H1 (cell line): Measurements from ENCODE around the gene SVIL. TPM values are rescaled to one million over a fixed set of nuclear protein-coding genes. Genes with fewer than 3 reads are reported as not detected.

Source experiments
- CBX5 ChIP-seq: fragments of 300-800, 300-1000 bp; sonication (generic); IDR thresholded peaks from 2 replicates; pipeline ENCODE4 v1.7.1; 2016; ENCODE audit warnings: antibody characterized with exemption, low read length, low read depth
- CHD2 ChIP-seq: IDR thresholded peaks from 2 replicates; pipeline ENCODE4 v1.6.1; 2012; ENCODE audit warnings: low read length, improper control_type of control experiment
- CHD7 ChIP-seq: fragments of 300-600 bp; sonication (generic); IDR thresholded peaks from 2 replicates; pipeline ENCODE4 v1.7.1; 2012; ENCODE audit warnings: low read length, moderate library complexity, mild to moderate bottlenecking, inconsistent platforms; ENCODE audit not compliant: insufficient replicate concordance
- CREB1 ChIP-seq: IDR thresholded peaks from 2 replicates; pipeline ENCODE4 v1.6.1; 2012; ENCODE audit warnings: inconsistent platforms
- FOSL1 ChIP-seq: IDR thresholded peaks from 2 replicates; pipeline ENCODE4 v1.6.1; 2011; ENCODE audit warnings: mild to moderate bottlenecking, low read depth, low read length, moderate library complexity; ENCODE audit not compliant: insufficient read depth
- JUN ChIP-seq: IDR thresholded peaks from 2 replicates; pipeline ENCODE4 v1.6.1; 2011; ENCODE audit warnings: low read depth, mild to moderate bottlenecking, improper control_type of control experiment, low read length
- RAD21 ChIP-seq, 2 experiments: IDR thresholded peaks in 1 of 2; conservative IDR thresholded peaks in 1 of 2; 2 replicates each; pipeline ENCODE4 v1.6.1; 2011; ENCODE audit warnings: low read depth in 2 of 2, low read length in 2 of 2, improper control_type of control experiment in 1 of 2, inconsistent platforms in 1 of 2, mild to moderate bottlenecking in 1 of 2, moderate library complexity in 1 of 2
- SP4 ChIP-seq: IDR thresholded peaks from 2 replicates; pipeline ENCODE4 v1.6.1; 2012; ENCODE audit warnings: low read length, inconsistent platforms
- polyA plus RNA-seq, 7 experiments: library from polyadenylated mRNA; depleted of rRNA in 3 of 7; stranded (reverse) in 5 of 7; unstranded in 2 of 7; fragments of >200 nt in 5 of 7; fragments of 200-250 nt in 2 of 7; gene quantifications; 1 replicate in 5 of 7; 2 replicates in 1 of 7; 4 replicates in 1 of 7; pipeline versions ENCODE4 v1.2.1 to v1.2.3, GENCODE V29; 2011 to 2013; ENCODE audit warnings: missing spikeins in 2 of 7, mixed read lengths in 2 of 7
- total RNA-seq: library from RNA; stranded (reverse); fragmentation: NEBNext Ultra II Directional; extraction: Animal tissue kit (Norgen Biotek cat#: 25700); gene quantifications from 2 replicates; pipeline ENCODE4 v1.2.1, GENCODE V29; 2021

The SVIL gene
- total and polyA plus RNA-seq, 2 of the 8 experiments (the other 6 are each of a cell fraction or from before 2014, with no cell fraction given): 4.7 to 15.4 TPM

- TF ChIP-seq CHD7: no peak
- no peak for TF ChIP-seq RAD21 (IDR thresholded peaks at IDR 0.05 in 1 of 2, conservative IDR thresholded peaks at IDR 0.05 in 1 of 2; ENCODE audit: low read depth in 2 of 2, low read length in 2 of 2)
- TF ChIP-seq SP4: no peak
- no peak for TF ChIP-seq CBX5
- no peak for TF ChIP-seq FOSL1
- TF ChIP-seq CHD2: no peak
- TF ChIP-seq CREB1: no peak
- TF ChIP-seq JUN: no peak
- TF ChIP-seq, all 59 proteins: peak for 0
Observed at GRCh38 chr10:29658984-29659965, 24.5 kb upstream of the SVIL start (continued).
